C4-2B (cell line): ENCODE measurements around the gene ADIPOR2.

Experiments used
- CTCF ChIP-seq: fragments of 450-650 bp; conservative IDR thresholded peaks from 2 replicates; pipeline ENCODE4 v1.5.1; 2017; ENCODE audit warnings: mild to moderate bottlenecking
- ZFX ChIP-seq: fragments of 450-650 bp; IDR thresholded peaks from 2 replicates; pipeline ENCODE4 v1.6.1; 2017

DNA sequence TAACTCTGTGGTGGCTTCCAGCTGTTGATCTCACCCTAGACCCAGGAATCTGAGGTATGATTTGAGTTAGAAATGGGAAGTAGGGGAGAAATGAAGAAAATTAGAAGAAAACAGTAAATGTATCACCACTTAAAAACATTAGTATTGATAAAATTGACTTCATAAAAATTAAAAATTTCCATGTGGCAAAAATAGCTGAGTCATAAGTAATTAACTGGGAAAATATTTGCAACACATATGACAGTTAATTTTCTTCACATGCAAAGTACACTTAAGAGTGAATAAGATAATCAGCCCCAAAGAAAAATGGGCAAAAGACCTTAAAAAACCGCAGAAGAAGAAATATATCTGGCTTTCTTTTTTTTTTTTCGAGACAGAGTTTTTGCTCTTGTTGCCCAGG, 25.5 kb upstream of the ADIPOR2 start:
- TF ChIP-seq CTCF (no peak), ZFX (no peak)
